Loucy (cell line): ENCODE data around the gene ST3GAL3.

Experiments used
- H2AFZ ChIP-seq: fragments of 200-600 bp; sonication (generic); 2 replicates; pipeline ENCODE4 v1.6.0; 2016; ENCODE audit warnings: antibody characterized with exemption, mild to moderate bottlenecking, low read length, moderate library complexity
- H3F3A ChIP-seq: fragments of 200-600 bp; 2 replicates; pipeline ENCODE4 v1.6.0; 2016; ENCODE audit warnings: antibody characterized with exemption, low read depth, mild to moderate bottlenecking
- H3K27me3 ChIP-seq: fragments of 200-600 bp; sonication (generic); 2 replicates; pipeline ENCODE4 v1.6.1; 2014; ENCODE audit warnings: low read length, mild to moderate bottlenecking; ENCODE audit not compliant: insufficient read depth, poor library complexity, severe bottlenecking
- H3K36me3 ChIP-seq: fragments of 200-600 bp; sonication (generic); 2 replicates; pipeline ENCODE4 v1.6.1; 2016; ENCODE audit warnings: low read length; ENCODE audit not compliant: insufficient read depth
- H3K4me1 ChIP-seq: fragments of 200-600 bp; sonication (generic); 2 replicates; pipeline ENCODE4 v1.5.1; 2014; ENCODE audit warnings: low read length, mild to moderate bottlenecking; ENCODE audit not compliant: insufficient read depth, poor library complexity, severe bottlenecking
- H3K4me2 ChIP-seq: fragments of 200-600 bp; sonication (generic); 2 replicates; pipeline ENCODE4 v1.6.0; 2014; ENCODE audit warnings: antibody characterized with exemption, low read length, low read depth, mild to moderate bottlenecking; ENCODE audit not compliant: poor library complexity, severe bottlenecking
- H3K4me3 ChIP-seq: fragments of 200-600 bp; sonication (generic); 2 replicates; pipeline ENCODE4 v1.5.1; 2014; ENCODE audit warnings: low read length, mild to moderate bottlenecking, mixed read lengths; ENCODE audit not compliant: poor library complexity, severe bottlenecking
- H3K79me2 ChIP-seq: fragments of 200-600 bp; sonication (generic); 2 replicates; pipeline ENCODE4 v1.6.1; 2014; ENCODE audit warnings: low read length; ENCODE audit not compliant: insufficient read depth
- H3K9ac ChIP-seq: fragments of 200-600 bp; sonication (generic); 2 replicates; pipeline ENCODE4 v1.6.0; 2014; ENCODE audit warnings: mild to moderate bottlenecking, low read depth, low read length, moderate library complexity; ENCODE audit not compliant: poor library complexity, severe bottlenecking
- H3K9me2 ChIP-seq: fragments of 200-600 bp; sonication (generic); replicated peaks from 2 replicates; pipeline ENCODE4 v1.6.1; 2016; ENCODE audit warnings: low read depth, low read length, mixed read lengths
- H3K9me3 ChIP-seq: fragments of 200-600 bp; sonication (generic); 2 replicates; pipeline ENCODE4 v1.6.1; 2014; ENCODE audit warnings: mild to moderate bottlenecking, antibody characterized with exemption, low read length, low read depth; ENCODE audit not compliant: insufficient read depth
- H4K20me1 ChIP-seq: fragments of 200-600 bp; sonication (generic); 2 replicates; pipeline ENCODE4 v1.6.0; 2014; ENCODE audit warnings: antibody characterized with exemption, low read length, mild to moderate bottlenecking; ENCODE audit not compliant: insufficient read depth, poor library complexity, severe bottlenecking
- CTCF ChIP-seq: fragments of 200-600 bp; sonication (generic); conservative IDR thresholded peaks from 2 replicates; pipeline ENCODE4 v1.5.1; 2014; ENCODE audit warnings: mild to moderate bottlenecking, antibody characterized with exemption, low read length
- EZH2phosphoT487 ChIP-seq: fragments of 200-600 bp; IDR thresholded peaks from 2 replicates; pipeline ENCODE4 v1.6.1; 2018; ENCODE audit warnings: antibody characterized with exemption, mild to moderate bottlenecking, moderate library complexity, borderline replicate concordance

The ST3GAL3 gene

GRCh38 chr1:43874716-43875115, 167.4 kb downstream of the ST3GAL3 start:
- Histone ChIP-seq H3K4me2 (no peak overlapping the region), H3K4me1 (peaks cover 2% of the 10 kb centered on the region), H3K9ac (no peak overlapping the region), H3F3A (no peaks in the 10 kb centered on the region), H2AFZ (no peak overlapping the region), H3K9me3 (no peaks in the 10 kb centered on the region), H3K9me2 (no peaks in the 10 kb centered on the region), H3K27me3 (no peaks in the 10 kb centered on the region), H3K4me3 (no peak overlapping the region), H3K79me2 (no peaks in the 10 kb centered on the region), H3K36me3 (no peaks in the 10 kb centered on the region), H4K20me1 (no peaks in the 10 kb centered on the region)
- TF ChIP-seq EZH2phosphoT487 (no peak), CTCF (no peak)

GRCh38 chr1:43875331-43875730, 168.0 kb downstream of the ST3GAL3 start:
- Histone ChIP-seq H3K27me3 (no peaks in the 10 kb centered on the region), H3K9me3 (no peaks in the 10 kb centered on the region), H4K20me1 (no peaks in the 10 kb centered on the region), H3K79me2 (no peaks in the 10 kb centered on the region), H3K4me3 (no peak overlapping the region), H3K9me2 (no peaks in the 10 kb centered on the region), H3K36me3 (no peaks in the 10 kb centered on the region), H2AFZ (no peak overlapping the region), H3K4me1 (peaks cover 2% of the 10 kb centered on the region), H3F3A (no peaks in the 10 kb centered on the region), H3K4me2 (no peak overlapping the region), H3K9ac (no peak overlapping the region)
- TF ChIP-seq EZH2phosphoT487 (no peak), CTCF (no peak)

GRCh38 chr1:43877101-43877500, 169.8 kb downstream of the ST3GAL3 start:
- Histone ChIP-seq H3K9me3 (no peaks in the 10 kb centered on the region), H3K4me2 (no peak overlapping the region), H3F3A (no peaks in the 10 kb centered on the region), H2AFZ (no peak overlapping the region), H3K79me2 (no peaks in the 10 kb centered on the region), H3K36me3 (no peaks in the 10 kb centered on the region), H4K20me1 (no peaks in the 10 kb centered on the region), H3K9me2 (no peaks in the 10 kb centered on the region), H3K9ac (no peak overlapping the region), H3K4me1 (peaks cover 9% of the 10 kb centered on the region), H3K4me3 (no peak overlapping the region), H3K27me3 (no peaks in the 10 kb centered on the region)
- no peak for TF ChIP-seq EZH2phosphoT487
- TF ChIP-seq CTCF = no peak
